CD4-positive, alpha-beta T cell treated with Interleukin-1 beta for 1 hour (primary cell): Measurements from ENCODE around the gene DNTT.

Source experiments
- DNase-seq, 2 donors: peaks; one replicate each; pipeline ENCODE4 v3.0.0-alpha.2; 2020 to 2022

Gene DNTT

GRCh38 chr10:96304230-96304629, at the start of gene DNTT:
DNTT (plus strand) TSS chr10:96304434; CDS start chr10:96304498, 64 bp downstream.
- no peak for DNase-seq

- DNase-seq: no peak
These were observed 49.3 kb upstream of the DNTT start for GRCh38 chr10:96254976-96255375.

- DNase-seq: no peak
These were observed 48.5 kb upstream of the DNTT start for GRCh38 chr10:96255549-96256333.

- DNase-seq: no peak
These were observed 46.3 kb upstream of the DNTT start for GRCh38 chr10:96257944-96258343.

GRCh38 chr10:96259150-96259549, 45.1 kb upstream of the DNTT start:
- DNase-seq: no peak

- no peak for DNase-seq
These were observed 44.2 kb upstream of the DNTT start for GRCh38 chr10:96260014-96260413.

GRCh38 chr10:96261132-96261531, 43.1 kb upstream of the DNTT start:
- no peak for DNase-seq

GRCh38 chr10:96261930-96262329, 42.3 kb upstream of the DNTT start:
- no peak for DNase-seq

- no peak for DNase-seq
These were observed 41.1 kb upstream of the DNTT start for GRCh38 chr10:96263176-96263575.

- no peak for DNase-seq
These were observed 40.6 kb upstream of the DNTT start for GRCh38 chr10:96263669-96264068.

GRCh38 chr10:96264938-96265337, 39.3 kb upstream of the DNTT start:
- no peak for DNase-seq

- DNase-seq: no peak
These were observed 38.0 kb upstream of the DNTT start for GRCh38 chr10:96266118-96266770.

GRCh38 chr10:96267234-96267705, 37.0 kb upstream of the DNTT start:
- DNase-seq: no peak

- no peak for DNase-seq
These were observed 35.8 kb upstream of the DNTT start for GRCh38 chr10:96268341-96268909.

GRCh38 chr10:96269438-96270300, 34.6 kb upstream of the DNTT start:
- no peak for DNase-seq

- DNase-seq: no peak
These were observed 33.7 kb upstream of the DNTT start for GRCh38 chr10:96270571-96270970.

- DNase-seq: peak in 1 of 2 donors; percentile 36
These were observed 33.0 kb upstream of the DNTT start, which contains the start of gene BLNK for GRCh38 chr10:96271016-96271815. BLNK (minus strand) TSS chr10:96271569; CDS start chr10:96271398, 171 bp downstream.

- DNase-seq: no peak
These were observed 31.6 kb upstream of the DNTT start for GRCh38 chr10:96272316-96273280.

GRCh38 chr10:96275685-96276418, 28.4 kb upstream of the DNTT start:
- DNase-seq: no peak

- no peak for DNase-seq
These were observed 27.8 kb upstream of the DNTT start for GRCh38 chr10:96276426-96276825.
